NCI-H526 (cell line): Measurements from ENCODE around the gene CD300LG.
"Not testable (repeated sequence)": the region's sequence is repeated elsewhere in the genome, so short reads cannot be mapped to it uniquely, and the experiment has no call there.

ENCODE experiments used
- DNase-seq, 2 experiments: peaks; one replicate each; lab custom pipeline; 2025; lab: John Stamatoyannopoulos, UW

The CD300LG gene

DNA sequence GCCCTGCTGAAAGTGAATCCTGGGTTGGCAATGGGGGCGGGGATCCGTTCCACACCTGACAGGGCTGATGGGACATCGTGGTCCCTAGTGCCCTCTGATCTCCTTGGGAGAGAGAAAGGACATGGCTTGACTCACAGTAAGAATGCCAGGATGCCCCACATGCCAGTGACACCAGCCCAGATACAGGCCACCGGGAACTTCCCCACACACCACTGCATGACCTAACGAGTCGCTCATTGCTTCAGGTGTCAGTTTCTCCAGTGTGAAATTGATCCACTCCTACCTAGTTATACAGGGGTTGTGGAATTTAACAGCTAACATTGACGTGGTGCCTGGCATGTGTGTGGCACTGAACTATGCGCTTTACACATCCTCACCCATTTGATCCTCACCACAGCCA, 7.5 kb downstream of the CD300LG start:
- DNase-seq: no peak

- DNase-seq: no peak
Observed at GRCh38 chr17:43855061-43855460, 8.1 kb downstream of the CD300LG start.

- no peak for DNase-seq
Observed at GRCh38 chr17:43856141-43856540, 9.2 kb downstream of the CD300LG start.

DNA sequence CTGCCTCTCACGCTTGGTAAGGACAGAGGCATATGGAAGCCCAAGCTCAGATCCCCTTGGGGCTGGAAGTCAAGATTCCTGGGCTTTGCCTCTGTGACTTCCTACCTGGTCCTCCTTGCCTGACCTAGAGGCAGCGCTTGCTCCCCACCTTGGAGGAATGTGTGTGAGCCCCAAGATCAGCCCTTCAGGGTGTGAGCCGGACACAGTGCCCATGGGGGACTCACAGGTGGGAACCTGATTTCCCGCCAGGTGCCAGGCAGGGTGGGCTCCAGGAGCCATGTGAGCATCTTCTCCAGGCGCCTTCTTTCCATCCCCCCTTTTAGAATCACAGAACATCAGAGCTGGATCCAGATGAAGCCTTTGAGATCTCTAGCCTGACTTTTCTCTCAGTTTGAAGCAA, 10.2 kb downstream of the CD300LG start:
- no peak for DNase-seq

DNA sequence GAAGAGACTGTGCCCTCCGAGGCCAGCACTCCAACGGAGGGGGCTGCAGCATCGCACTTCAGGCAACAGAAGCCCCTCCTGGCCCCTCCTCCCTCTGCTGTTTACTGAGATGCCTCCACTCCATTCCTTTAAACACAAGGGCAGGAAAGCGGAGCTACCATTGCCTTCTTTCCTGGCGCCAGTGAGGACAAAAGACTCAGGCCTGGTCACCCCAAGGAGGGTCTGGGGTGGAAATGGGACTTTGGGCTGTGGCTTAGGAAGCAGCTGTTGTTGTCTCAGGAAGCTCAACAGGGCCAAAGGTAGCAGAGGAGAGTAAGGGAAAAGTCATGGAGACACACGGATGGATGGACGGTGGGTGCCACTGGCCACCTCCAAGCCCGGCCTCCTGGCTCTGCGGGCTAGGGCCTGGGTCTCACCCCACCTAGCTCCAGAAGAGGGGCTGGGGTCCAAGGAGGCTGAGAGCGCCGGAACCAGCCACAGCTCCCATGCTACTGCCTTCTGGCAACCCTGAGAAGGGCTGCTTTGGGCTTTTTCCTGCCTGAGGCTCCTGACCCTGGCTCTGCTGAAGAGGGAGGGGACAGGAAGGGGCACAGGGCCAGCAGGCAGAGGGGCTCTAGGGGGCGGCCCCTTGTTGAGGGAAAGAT, 11.1 kb downstream of the CD300LG start:
- no peak for DNase-seq

DNA sequence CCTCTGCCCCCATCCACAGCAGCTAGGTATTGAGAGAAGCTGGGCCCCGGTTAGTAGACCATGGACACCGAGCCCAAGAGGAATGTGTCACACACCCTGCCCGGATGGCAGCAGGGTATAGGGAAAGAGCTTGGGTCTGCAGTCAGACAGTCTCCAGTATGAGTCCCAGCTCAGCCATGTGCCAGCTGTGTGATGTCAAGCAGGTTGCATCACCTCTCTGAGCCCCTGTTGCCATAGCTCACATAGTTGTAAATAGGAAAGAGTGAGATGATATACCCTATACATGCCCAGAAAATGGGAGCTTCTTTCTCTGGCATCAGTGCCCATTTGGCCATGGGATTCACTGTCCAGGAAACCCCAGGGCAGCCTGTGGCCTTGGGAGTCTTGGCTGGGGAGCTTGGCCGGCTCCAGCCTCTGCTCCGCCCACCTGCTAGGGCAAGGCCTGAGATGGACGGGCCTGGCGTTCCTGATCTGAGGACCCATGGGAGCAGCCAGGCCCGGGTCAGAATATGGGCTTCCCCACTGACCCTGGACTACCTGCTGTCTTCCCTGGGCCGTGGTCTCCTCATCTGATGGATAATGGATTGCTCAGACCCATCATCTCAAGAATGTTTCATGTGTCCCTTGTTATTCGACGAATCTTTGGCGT, 13.2 kb downstream of the CD300LG start:
- DNase-seq: no peak

DNA sequence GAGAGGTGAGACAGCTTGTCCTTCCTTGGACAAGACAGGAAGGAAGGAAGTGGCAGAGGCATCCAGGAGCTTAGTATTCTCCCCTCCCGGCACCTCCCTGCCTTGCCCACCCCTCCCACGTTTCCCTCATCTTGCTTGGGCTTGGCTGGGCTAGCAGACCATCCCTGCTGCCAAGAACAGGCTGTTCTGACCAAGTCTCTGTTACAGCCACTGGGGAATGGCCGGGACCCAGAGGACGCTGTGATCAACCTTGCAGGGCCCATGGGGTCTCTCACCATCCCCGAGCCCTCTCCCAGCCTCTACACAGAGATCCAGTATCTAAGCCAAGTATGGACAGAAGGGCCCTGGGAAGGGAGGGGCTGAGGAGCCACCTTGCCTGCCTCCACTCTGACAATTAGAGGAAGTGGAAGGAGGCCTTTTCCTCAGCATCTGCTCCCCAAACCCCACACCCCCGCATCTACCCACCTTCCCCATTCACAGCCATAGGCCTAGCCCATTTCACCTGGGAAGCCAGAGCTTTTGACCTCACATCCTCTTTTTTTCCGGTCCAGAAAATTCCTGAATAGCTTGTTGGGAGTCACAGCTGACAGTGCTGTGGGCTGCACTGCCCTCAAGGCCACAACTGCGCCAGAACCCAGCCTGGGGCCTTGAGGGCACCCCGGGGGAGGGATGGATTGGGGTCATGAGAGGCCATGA, 14.1 kb downstream of the CD300LG start:
- DNase-seq: no peak

DNA sequence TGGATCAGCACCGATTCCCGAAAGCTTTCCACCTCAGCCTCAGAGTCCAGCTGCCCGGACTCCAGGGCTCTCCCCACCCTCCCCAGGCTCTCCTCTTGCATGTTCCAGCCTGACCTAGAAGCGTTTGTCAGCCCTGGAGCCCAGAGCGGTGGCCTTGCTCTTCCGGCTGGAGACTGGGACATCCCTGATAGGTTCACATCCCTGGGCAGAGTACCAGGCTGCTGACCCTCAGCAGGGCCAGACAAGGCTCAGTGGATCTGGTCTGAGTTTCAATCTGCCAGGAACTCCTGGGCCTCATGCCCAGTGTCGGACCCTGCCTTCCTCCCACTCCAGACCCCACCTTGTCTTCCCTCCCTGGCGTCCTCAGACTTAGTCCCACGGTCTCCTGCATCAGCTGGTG, 15.0 kb downstream of the CD300LG start:
- DNase-seq: no peak

DNA sequence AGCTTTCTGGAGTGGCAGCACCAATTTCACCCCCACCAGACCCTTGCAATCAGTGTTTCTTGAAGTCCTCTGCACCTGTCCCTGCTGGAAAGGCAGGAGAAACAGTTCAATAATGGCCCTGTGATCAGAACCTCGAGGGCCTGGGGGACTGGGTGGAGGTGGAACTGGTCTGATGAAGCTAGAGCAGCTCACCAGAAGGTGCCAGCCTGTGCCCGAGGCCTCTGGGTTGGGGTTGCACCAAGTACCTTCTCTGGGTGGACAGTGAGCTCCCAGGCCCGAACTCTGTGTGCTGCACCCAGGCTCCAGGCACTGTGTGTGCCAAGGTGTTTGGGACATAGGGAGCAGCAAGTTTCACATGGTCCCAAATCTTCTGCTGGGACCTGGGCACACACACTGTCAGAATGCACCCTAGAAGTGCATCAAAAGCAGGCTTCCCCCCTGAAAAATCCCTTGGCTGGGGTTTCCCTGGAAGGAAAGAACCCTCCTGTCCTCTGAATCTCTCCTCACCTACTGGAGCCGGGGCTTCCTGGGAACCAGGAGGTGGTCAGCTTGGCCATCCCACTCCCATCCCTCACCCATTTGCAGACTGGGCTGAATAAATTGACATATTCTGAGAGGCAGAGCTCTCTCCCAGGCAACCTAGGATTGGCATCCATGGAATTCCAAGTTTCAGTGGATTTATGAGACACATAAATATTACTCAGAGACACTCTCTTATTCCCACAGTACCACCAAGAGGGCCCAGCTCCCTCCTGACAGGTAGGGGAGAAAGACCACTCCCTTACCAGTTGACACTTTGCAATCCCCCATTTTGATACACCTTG, 17.4 kb downstream of the CD300LG start:
- DNase-seq: no peak

- no peak for DNase-seq
Observed at GRCh38 chr17:43868226-43868994, 21.4 kb downstream of the CD300LG start.

DNA sequence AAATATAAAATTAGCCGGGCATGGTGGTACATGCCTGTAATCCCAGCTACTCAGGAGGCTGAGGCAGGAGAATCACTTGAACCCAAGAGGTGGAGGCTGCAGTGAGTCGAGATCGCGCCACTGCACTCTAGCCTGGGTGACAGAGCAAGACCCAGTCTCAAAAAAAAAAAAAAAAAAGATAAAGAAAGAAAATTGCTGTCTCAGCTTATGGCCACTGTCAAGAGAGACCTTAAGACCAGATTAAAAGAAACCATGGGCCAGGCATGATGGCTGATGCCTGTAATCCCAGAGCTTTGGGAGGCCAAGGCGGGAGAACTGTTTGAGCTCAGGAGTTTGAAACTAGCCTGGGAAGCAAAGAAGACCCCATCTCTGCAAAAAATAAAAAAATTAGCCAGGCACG, 22.1 kb downstream of the CD300LG start:
- DNase-seq: not testable (repeated sequence)

DNA sequence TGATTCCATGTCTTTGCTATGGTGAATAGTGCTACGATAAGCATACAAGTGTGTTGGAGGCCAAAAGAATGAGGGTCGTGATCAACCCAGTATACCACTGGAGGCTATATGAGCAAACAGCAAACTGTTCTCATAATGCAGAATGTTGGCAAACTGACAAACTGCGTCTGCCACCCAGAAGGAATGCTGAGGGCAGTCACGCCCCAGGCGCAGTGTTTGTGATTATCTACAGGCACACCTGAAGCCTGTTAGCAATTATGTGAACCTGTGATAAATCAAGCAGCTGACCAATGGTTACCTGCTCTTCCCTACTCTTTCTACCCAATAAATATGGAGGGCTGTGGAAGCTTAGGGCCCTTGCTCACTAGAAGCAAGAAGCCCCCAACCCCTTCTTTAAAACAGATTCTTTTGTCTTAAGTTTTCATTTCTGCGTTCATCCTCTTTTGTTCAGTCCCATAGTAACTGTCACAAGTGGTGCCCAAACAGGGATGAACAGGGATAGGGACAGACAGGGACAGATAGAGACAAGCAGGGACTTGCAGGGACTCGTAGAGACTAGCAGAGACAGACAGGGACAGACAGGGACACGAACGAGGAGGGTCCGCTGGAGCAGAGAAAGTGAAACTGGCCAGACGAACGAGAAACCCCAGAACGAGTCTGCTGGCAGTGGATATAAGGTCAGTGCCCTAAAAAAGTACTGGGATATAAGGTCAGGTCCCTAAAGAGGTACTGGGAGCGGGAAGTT, 25.1 kb downstream of the CD300LG start:
- no peak for DNase-seq

- DNase-seq: no peak
Observed at GRCh38 chr17:43873091-43873490, 26.1 kb downstream of the CD300LG start.

GRCh38 chr17:43873815-43874214, 26.8 kb downstream of the CD300LG start:
- DNase-seq: no peak

GRCh38 chr17:43874293-43874692, 27.3 kb downstream of the CD300LG start:
- DNase-seq: no peak

DNA sequence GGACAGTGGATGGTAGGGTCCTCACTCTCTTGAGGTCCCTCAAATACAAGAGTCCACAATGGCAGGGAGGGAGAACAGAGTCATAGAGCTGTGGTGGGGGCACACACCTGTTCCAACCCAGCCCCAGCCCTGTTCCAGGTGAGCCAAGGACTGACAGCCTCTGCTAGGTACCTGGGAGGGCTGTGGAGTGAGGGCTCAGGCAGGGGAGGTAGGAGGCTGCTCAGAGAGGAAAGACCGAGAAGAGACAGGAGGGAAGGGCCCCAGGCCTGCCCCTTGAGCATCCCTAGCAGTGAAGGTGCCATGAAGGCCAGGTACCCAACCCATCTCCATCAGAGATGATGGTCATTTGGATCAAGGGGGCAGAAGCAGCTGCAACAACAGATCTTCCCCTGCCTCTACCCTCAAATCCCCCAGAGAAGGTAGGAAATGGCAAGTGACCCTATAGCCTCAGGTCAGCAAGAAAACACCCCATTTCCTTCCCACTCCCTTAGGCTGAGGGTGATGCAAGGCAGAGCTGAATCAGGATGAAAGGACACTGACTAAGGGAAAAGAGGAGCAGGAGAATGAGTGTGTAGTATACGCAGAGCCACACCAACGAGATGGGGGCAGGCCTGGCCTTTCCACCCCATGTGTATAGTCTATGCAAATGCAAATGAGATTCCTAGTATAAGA, 28.6 kb downstream of the CD300LG start:
- DNase-seq: no peak

GRCh38 chr17:43877031-43877430, 30.1 kb downstream of the CD300LG start:
- DNase-seq: no peak

- DNase-seq: no peak
Observed at GRCh38 chr17:43877451-43878155, 30.6 kb downstream of the CD300LG start.

DNA sequence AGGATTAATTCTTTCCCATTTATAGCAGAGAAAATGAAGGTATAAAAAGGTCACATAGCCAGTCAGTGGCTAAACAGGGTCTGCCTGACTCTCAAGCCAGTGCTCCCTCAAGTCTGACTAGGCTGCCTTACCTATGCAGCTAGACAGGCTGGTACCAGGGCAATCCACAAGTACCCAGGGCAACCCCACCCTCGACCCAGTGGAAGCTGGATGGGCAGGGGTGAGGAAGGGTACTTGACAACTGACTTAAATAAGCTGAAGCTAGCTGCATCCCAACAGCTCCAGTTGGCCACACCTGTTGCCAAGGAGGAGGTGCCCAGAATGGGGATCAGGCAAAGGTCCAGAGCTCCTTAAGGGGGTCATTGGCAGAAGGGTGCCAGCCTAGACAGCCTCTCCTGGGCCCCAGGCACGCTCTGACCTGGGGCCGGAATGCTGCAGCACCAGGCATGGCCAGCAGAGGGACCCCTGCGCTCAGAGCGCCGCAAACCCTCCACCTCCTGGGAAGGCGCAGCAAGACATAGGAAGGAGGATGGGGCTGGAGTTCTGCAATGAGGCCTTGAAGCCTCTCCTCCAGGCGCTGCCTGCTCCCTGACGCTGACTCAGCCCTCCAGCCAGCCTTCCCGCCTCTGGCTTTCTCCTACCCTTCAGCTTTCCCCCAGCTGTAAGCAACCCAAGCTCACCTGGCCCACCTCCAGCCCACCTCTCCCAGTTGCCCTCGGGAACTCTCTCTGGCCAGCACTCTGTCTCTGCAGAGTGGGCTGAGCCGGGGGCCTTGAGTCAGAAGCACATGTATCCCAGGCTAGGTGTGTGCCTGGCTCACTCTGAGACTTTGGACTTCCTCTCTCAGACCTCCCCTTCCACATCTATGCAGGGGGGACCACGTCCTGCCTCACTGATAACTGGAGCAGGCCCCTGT, 31.5 kb downstream of the CD300LG start:
- DNase-seq: peak; percentile 50 to 78
